Stimulated activated CD4-positive, alpha-beta T cell treated with anti-CD3 and anti-CD28 coated beads, Interleukin-12 subunit alpha, Interleukin-12 subunit beta, amount 100 ng/mL, for 24 hours (primary cell): ENCODE measurements around the gene SPEN.
"Not testable (repeated sequence)": the region's sequence is repeated elsewhere in the genome, so short reads cannot be mapped to it uniquely, and the experiment has no call there.

Source experiments
- DNase-seq, 2 experiments: peaks; one replicate each; pipeline ENCODE4 v3.0.0-alpha.2; 2020; ENCODE audit warnings: low read depth in 2 of 2

Gene SPEN

DNA sequence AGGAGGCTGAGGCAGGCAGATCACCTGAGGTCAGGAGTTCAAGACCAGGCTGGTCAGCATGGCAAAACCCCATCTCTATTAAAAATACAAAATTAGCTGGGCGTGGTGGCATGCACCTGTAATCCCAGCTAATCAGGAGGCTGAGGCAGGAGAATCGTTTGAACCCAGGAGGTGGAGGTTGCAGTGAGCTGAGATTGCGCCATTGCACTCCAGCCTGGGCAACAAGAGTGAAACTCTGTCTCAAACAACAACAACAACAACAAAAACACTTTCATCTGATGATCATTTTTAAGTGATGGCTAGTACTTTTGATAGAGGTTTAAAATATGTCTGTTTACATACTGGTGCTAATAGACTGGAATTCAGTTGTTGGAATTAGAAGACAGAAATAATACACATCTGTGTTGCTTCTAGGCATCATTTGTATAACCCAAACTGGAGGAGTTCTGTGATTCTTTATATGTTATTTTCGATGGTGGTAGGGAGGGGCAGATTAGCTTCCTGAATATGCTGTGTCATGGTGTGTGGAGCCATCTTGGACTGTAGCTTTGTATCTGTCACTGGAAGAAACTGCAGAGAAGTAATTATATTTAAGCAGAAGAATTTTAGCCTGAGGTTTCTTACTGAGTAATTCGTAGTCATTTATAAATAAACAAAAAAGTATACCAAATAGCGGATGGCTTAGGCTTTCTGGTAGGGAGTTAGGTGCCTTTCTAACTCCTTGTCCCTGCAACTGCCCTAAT, 45.5 kb downstream of the SPEN start:
- not testable (repeated sequence) for DNase-seq

DNA sequence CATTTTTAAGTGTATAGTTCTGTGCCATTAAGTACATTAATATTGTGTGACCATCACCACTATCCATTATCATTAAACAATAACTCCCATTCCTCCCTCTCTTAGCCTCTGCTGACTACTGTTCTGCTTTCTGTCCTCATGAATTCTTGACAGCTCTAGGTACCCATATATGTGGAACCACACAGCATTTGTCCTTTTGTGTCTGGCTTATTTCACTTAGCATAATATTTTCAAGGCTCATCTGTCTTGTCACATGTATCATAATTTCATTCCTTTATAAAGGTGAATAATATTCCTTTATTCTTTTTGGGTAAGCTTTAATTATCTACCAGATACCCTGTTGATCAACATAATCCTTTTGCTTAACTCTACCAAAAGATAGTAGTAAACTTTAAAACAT, 47.7 kb downstream of the SPEN start:
- no peak for DNase-seq

DNA sequence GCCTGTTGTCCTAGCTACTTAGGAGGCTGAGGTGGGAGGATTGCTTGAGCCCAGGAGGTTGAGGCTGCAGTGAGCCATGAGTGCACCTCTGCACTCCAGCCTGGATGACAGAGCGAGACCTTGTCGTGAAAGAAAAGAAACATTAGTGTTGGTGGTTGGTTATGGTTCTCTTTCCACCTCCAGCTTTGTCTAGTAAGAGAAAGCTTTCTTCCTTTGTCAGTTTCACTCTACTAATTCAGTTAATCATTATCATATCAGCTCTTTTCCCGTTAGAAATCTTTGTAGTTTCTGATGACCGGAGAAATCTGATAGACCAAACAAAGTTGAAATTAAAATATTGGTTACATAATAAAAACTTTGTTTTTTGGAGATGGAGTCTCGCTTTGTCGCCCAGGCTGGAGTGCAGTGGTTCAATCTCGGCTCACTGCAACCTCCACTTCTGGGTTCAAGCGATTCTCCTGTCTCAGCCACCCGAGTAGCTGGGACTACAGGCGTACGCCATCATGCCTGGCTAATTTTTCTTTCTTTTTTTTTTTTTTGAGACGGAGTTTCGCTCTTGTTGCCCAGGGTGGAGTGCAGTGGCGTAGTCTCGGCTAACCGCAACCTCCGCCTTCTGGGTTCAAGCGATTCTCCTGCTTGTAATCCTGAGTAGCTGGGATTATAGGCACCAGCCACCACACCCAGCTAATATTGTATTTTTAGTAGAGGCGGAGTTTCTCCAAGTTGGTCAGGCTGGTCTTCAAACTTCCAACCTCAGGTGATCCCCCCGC, 49.5 kb downstream of the SPEN start:
- not testable (repeated sequence) for DNase-seq

DNA sequence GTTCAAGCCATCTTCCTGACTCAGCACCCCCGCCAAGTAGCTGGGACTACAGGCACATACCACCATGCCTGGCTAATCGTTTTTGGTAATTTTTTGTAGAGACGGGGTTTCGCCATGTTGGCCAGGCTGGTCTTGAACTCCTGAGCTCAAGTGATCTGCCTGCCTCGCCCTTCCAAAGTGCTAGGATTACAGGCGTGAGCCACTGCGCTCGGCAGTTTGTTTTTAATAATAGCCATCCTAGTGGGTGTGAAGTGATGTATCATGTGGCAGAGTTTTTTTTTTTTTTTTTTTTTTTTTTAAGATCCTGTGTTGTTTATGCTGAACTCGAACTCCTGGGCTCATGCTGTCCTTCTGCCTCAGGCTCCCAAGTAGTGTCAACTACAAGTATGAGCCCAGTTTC, 51.8 kb downstream of the SPEN start:
- no peak for DNase-seq

DNA sequence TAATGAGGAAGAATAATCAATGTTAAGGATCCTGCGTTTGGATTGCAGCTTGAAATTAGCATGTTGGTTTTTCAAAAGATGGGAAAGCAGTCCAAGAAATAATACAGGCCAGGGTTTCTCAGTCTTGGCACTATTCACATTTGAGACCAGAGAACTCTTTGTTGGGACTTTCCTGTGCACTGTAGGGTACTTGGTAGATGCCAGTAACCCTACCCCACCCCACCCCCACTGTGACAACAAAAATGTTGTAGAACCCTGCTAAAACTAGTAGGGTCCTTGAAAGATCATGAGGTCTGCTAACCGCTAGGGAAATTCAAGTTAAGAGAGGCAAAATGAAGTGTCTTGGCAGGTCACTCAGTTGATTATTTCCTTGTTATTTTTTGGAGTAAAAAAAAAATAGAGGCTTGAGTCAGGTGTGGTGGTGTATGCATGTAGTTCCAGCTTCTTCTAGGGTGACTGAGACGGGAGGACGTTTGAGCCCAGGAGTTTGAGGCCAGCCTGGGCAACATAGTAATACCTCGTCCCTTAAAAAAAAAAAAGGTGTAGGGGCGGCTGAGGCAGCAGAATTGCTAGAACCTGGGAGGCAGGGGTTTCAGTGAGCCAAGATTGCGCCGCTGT, 53.3 kb downstream of the SPEN start:
- DNase-seq, result no peak

DNA sequence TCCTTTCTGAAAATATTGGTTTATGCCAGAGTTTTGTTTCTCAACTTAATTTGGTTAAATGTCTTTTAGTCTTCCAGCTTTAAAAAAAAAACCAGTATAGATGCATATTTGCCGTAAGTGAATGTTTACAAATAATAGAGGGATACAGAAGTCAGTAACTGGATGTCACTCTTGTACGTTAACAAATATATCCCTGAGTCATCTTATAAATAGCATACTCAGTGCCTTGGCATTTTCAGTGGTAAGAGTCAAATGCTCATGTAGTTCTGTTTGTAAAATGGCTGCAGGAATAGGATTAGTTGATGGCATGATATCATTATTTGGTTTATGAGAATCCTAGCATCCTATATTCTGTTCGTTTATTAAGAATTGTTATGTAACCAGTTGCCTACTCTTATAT, 55.4 kb downstream of the SPEN start:
- no peak for DNase-seq

DNA sequence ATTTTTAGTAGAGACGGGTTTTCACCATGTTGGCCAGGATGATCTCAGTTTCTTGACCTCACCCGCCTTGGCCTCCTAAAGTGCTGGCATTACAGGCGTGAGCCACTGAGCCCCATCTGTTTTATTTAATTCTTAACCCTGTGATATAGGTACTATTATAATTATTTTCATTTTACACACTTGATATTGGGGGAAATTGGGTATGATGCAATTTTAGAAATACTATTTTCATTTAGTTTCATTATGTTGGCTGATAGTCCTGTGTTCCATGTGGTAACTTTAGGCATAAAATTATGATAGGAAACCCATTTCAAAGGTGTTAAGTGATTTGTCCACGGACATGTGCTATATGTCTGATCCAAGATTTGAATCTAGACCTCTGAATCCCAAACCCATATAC, 61.1 kb downstream of the SPEN start:
- DNase-seq, result no peak

DNA sequence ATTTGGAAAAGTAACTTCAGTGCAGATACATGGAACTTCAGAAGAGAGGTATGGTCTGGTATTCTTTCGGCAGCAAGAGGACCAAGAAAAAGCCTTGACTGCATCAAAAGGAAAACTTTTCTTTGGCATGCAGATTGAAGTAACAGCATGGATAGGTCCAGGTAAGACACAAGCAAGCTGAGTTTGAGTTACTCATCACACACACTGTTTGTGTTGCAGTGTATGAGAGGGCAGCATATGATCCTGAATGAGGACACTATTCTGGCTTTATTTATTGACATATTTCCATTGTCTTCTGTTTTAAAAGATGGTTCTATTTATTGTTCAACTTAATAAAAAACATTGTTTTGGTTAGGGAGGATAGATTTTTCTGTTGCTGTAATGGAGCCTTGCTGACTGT, 63.6 kb downstream of the SPEN start:
- DNase-seq, result no peak

DNA sequence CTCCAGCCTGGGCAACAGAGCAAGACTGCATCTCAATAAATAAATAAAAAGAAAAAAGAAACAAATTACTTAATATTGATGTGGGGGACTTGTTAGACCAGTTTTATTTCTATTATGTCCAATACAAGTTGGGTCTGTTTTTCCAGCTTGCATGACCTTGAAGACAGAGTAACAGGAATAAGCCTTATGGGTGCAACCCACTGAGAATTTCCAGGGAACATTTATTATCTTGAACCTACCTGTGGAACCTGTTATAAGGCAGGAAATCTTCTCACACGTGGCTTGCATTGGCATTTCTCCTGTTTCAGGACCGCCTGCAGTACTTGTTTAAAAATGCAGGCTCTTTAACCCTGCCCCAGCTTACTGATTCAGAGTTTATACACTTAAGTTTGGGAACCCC, 64.4 kb downstream of the SPEN start:
- DNase-seq, result no peak

DNA sequence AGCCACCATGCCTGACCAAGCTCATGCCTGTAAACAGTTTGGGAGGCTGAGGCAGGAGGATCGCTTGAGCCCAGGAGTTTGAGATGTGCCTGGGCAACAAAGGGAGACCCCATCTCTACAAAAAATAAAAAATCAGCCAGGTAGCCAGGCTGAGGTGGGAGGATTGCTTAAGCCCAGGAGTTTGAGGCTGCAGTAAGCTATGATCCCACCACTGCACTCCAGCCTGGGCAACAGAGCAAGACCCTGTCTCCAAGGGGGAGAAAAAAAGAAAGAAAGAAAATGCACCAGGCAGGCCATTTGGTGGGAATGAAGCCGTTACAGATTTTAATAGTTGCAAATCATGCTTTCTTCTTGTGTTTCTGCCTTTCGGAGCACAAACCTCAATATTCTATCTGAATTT, 66.1 kb downstream of the SPEN start:
- DNase-seq, result not testable (repeated sequence)

DNA sequence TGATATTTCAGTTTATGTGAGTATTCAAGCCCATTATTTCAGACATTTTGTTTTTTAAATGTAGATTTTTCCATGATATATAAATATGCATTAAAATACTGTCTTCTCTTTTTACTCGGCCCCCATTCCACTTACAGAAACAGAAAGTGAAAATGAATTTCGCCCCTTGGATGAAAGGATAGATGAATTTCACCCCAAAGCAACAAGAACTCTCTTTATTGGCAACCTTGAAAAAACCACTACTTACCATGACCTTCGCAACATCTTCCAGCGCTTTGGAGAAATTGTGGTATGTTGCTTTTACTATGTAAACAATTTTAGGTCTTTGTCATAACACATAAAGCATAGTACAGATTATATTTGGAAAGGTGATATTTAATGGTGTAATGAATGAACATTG, 68.5 kb downstream of the SPEN start:
- DNase-seq, result no peak

DNA sequence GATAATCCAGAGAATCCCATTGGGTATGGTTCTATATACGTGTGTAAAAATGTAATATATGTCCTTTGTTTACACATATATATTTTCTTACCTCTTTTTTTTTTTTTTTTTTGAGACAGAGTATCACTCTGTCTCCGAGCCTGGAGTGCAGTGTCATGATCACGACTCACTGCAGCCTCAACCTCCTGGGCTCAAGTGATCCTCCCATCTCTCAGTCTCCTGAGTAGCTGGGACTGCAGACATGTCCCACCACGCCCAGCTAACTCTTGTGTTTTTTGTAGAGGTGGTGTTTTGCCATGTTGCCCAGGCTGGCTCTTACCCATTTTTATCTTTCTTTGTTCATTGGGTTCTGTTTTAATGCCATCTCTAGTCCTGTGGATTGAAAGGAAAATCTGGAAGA, 68.9 kb downstream of the SPEN start:
- no peak for DNase-seq

DNA sequence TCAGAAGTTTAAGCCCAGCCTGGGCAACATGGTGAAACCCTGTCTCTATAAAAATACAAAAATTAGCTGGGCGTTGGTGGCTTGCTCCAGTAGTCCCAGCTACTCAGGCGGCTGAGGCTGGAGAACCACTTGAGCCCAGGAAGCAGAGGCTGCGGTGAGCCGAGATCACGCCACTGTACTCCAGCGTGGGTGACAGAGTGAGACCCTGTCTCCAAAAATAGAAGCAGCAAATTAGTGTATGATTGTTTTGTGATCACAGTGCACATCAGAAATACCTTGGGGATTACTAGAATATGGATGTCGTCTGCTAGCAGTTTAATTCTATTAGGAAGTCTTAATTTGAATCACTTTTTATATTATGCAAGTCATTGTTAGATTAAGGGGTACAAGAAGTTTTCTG, 69.4 kb downstream of the SPEN start:
- DNase-seq, result no peak

DNA sequence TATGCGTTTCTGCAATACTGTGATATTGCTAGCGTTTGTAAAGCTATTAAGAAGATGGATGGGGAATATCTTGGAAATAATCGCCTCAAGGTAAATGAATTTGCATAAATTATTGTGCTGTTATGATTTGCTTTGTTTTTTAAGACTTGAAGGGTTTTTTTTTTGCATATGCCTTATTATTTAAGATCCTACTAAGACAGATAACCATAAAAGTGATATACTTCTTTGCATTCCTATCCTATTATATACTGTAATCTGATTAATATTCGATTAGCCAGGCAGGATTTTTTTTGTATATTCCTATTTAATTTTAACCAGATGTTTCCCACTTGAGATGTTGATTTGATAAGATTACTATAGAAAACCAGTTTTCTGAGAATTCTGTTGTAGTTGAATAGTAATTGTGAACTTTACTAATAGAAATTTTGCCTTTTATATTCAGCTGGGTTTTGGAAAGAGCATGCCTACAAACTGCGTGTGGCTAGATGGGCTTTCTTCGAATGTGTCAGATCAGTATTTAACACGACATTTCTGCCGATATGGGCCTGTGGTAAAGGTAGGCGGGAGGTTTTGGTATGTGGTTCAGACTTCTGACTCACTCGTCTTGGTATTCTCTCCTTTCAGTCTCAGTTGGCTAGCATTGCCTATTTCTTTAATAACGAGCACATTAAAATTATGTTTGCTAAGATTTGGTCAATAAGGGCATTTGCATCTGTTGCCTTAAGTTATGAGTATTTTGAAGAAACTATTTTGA, 71.6 kb downstream of the SPEN start:
- peak; percentile 43 to 60 for DNase-seq

DNA sequence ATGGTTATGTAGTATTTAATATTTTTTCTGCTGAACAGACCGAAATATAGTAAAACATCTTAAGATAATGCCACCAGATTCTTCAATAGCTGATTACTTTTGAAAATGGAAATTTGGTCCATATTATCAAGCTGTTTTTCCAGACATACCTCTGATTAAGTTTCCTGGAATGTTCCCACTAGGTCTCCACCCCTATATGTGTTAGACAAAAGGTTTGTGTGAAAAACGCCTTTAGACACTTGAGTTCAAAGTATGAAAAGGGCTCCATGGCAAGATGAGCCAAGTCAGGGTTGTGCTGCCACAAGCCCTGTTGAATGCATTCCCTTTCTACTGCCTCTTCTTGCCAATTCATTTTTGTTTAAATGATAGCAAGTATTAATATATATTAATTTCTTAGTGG, 75.7 kb downstream of the SPEN start:
- DNase-seq, result no peak

DNA sequence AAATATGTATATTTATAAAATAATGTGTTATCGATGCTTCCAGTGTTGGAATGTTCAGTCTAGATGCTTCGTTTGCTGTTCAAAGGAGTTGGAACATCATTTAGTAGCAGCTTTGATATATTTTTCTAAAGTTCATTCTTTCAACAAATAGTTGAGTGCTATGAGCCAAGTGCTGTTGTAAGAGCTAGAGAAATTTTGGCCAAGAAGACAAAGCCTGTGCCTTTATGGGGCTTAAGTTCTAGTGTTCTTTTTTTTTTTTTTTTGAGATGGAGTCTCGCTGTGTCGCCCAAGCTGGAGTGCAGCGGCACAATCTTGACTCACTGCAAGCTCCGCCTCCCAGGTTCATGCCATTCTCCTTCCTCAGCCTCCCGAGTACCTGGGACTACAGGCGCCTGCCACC, 78.9 kb downstream of the SPEN start:
- not testable (repeated sequence) for DNase-seq

DNA sequence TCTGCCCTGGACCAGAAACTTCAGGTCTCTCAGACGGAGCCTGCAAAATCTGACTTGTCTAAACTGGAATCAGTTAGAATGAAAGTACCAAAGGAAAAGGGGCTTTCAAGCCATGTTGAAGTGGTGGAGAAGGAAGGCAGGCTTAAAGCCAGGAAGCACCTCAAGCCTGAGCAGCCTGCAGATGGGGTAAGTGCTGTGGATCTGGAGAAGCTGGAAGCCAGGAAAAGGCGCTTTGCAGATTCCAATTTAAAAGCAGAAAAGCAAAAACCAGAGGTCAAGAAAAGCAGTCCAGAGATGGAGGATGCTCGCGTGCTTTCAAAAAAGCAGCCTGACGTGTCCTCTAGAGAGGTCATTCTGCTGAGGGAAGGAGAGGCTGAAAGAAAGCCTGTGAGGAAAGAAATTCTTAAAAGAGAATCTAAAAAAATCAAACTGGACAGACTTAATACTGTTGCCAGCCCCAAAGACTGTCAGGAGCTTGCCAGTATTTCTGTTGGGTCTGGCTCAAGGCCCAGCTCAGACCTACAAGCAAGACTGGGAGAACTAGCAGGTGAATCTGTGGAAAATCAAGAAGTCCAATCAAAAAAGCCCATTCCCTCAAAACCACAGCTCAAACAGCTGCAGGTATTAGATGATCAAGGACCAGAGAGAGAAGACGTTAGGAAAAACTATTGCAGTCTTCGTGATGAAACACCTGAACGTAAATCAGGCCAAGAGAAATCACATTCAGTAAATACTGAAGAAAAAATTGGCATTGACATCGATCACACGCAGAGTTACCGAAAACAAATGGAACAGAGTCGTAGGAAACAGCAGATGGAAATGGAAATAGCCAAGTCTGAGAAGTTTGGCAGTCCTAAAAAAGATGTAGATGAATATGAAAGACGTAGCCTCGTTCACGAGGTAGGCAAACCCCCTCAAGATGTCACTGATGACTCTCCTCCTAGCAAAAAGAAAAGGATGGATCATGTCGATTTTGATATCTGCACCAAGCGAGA, 81.8 kb downstream of the SPEN start:
- no peak for DNase-seq

DNA sequence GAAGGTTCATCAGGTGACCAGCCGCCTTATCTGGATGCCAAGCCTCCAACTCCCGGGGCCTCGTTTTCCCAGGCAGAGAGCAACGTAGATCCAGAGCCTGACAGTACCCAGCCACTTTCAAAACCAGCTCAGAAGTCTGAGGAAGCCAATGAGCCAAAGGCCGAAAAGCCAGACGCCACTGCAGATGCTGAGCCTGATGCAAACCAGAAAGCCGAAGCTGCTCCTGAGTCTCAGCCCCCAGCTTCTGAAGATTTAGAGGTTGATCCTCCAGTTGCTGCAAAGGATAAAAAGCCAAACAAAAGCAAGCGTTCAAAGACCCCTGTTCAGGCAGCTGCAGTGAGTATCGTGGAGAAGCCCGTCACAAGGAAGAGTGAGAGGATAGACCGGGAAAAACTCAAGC, 83.9 kb downstream of the SPEN start:
- DNase-seq, result no peak

DNA sequence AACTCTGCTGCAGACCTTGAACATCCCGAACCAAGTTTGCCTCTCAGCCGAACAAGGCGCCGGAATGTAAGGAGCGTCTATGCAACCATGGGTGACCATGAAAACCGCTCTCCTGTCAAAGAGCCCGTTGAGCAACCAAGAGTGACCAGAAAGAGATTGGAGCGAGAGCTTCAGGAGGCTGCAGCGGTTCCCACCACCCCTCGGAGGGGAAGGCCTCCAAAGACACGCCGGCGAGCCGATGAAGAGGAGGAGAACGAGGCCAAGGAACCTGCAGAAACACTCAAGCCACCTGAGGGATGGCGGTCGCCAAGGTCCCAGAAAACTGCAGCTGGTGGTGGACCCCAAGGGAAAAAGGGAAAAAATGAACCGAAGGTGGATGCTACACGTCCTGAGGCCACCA, 84.4 kb downstream of the SPEN start:
- DNase-seq, result no peak

DNA sequence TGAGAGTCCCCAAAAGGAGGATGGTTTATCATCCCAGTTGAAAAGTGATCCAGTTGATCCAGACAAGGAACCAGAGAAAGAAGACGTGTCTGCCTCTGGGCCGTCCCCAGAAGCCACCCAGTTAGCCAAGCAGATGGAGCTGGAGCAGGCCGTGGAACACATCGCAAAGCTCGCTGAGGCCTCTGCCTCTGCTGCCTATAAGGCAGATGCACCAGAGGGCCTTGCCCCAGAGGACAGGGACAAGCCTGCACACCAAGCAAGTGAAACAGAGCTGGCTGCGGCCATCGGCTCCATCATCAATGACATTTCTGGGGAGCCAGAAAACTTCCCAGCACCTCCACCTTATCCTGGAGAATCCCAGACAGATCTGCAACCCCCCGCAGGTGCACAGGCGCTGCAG, 85.1 kb downstream of the SPEN start:
- DNase-seq, result no peak

DNA sequence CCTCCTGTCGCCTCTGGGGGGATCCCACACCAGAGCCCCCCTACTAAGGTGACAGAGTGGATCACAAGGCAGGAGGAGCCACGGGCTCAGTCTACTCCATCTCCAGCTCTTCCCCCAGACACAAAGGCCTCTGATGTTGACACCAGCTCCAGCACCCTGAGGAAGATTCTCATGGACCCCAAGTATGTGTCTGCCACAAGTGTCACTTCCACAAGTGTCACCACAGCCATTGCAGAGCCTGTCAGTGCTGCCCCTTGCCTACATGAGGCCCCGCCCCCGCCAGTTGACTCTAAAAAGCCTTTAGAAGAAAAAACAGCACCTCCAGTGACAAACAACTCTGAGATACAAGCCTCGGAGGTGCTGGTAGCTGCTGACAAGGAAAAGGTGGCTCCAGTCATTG, 86.2 kb downstream of the SPEN start:
- DNase-seq, result no peak
